SK-N-SH (cell line): ENCODE measurements around the gene KAT14. TPM values are rescaled to one million over a fixed set of nuclear protein-coding genes. Genes with fewer than 3 reads are reported as not detected.
"Not testable (repeated sequence)": the region's sequence is repeated elsewhere in the genome, so short reads cannot be mapped to it uniquely, and the experiment has no call there.

ENCODE experiments used
- CTCF ChIA-PET: fragments of 300-600, 350-600 bp; formaldehyde crosslinking; extraction: SDS; loops from one replicate; lab custom pipeline; 2021; lab: Yijun Ruan, JAX
- POLR2A ChIA-PET: fragments of 350-600 bp; sonication (Branson Sonifier 250); formaldehyde crosslinking; extraction: SDS; loops from one replicate; lab custom pipeline; 2020; ENCODE audit warnings: antibody characterized with exemption, inconsistent platforms; lab: Yijun Ruan, JAX
- DNase-seq: peaks from one replicate; pipeline ENCODE4 v3.0.0; 2012
- H2AFZ ChIP-seq: fragments of 200-600 bp; sonication (generic); 2 replicates; pipeline ENCODE4 v1.8.1; 2016; ENCODE audit warnings: antibody characterized with exemption, mild to moderate bottlenecking, low read depth
- H3F3A ChIP-seq: fragments of 200-600 bp; sonication (generic); replicated peaks from 2 replicates; pipeline ENCODE3; 2016; ENCODE audit warnings: antibody characterized with exemption, mild to moderate bottlenecking; ENCODE audit not compliant: insufficient read depth
- H3K27ac ChIP-seq, 2 experiments: fragments of 200-500 bp in 1 of 2; fragments of 200-600 bp in 1 of 2; sonication (Bioruptor generic) in 1 of 2; sonication (generic), shearing (Covaris generic) in 1 of 2; 2 replicates each; pipeline versions ENCODE4 v1.5.1 to v1.6.1; 2014 to 2016; ENCODE audit warnings: low read depth in 2 of 2, inconsistent platforms in 1 of 2, low read length in 1 of 2, mild to moderate bottlenecking in 1 of 2, mixed read lengths in 1 of 2
- H3K27me3 ChIP-seq: fragments of 200-600 bp; sonication (generic), shearing (Covaris generic); 2 replicates; pipeline ENCODE4 v1.6.1; 2016; ENCODE audit warnings: mixed run types; ENCODE audit not compliant: insufficient read depth
- H3K36me3 ChIP-seq, 2 experiments: fragments of 200-500 bp in 1 of 2; fragments of 200-600 bp in 1 of 2; sonication (Bioruptor generic) in 1 of 2; sonication (generic) in 1 of 2; replicated peaks in 1 of 2; 2 replicates each; pipeline versions ENCODE3 to v1.5.1; 2014 to 2016; ENCODE audit warnings: low read length in 1 of 2, mild to moderate bottlenecking in 1 of 2; ENCODE audit not compliant: insufficient read depth in 2 of 2, control insufficient read depth in 1 of 2
- H3K4me1 ChIP-seq, 2 experiments: fragments of 200-500 bp in 1 of 2; fragments of 200-600 bp in 1 of 2; sonication (Bioruptor generic) in 1 of 2; sonication (generic), shearing (Covaris generic) in 1 of 2; 2 replicates each; pipeline versions ENCODE4 v1.5.1 to v1.6.1; 2014 to 2016; ENCODE audit warnings: low read depth in 1 of 2, low read length in 1 of 2, mixed run types in 1 of 2; ENCODE audit not compliant: insufficient read depth in 2 of 2, control insufficient read depth in 1 of 2
- H3K4me2 ChIP-seq: fragments of 200-600 bp; sonication (generic), shearing (Covaris generic); 2 replicates; pipeline ENCODE4 v1.6.1; 2017; ENCODE audit warnings: mixed run types
- H3K4me3 ChIP-seq, 2 experiments: fragments of 200-500 bp in 1 of 2; fragments of 200-600 bp in 1 of 2; sonication (Bioruptor generic) in 1 of 2; sonication (generic), shearing (Covaris generic) in 1 of 2; 2 replicates each; pipeline versions ENCODE4 v1.5.1 to v1.8.1; 2014 to 2016; ENCODE audit warnings: low read depth in 2 of 2, inconsistent platforms in 1 of 2, low read length in 1 of 2, mild to moderate bottlenecking in 1 of 2, mixed read lengths in 1 of 2, moderate library complexity in 1 of 2
- H3K79me2 ChIP-seq: fragments of 200-600 bp; sonication (generic); 2 replicates; pipeline ENCODE4 v1.8.1; 2017; ENCODE audit warnings: mild to moderate bottlenecking; ENCODE audit not compliant: insufficient read depth
- H3K9ac ChIP-seq: fragments of 200-600 bp; sonication (generic); 2 replicates; pipeline ENCODE4 v1.6.1; 2017; ENCODE audit warnings: mixed run types
- H3K9me2 ChIP-seq: fragments of 200-600 bp; sonication (generic); 2 replicates; pipeline ENCODE4 v1.6.1; 2017; ENCODE audit warnings: mixed run types
- H3K9me3 ChIP-seq: fragments of 200-600 bp; sonication (generic); 2 replicates; pipeline ENCODE4 v1.6.1; 2017; ENCODE audit warnings: mixed run types, mild to moderate bottlenecking, moderate library complexity
- H4K20me1 ChIP-seq: fragments of 200-600 bp; sonication (generic); 2 replicates; pipeline ENCODE4 v1.6.1; 2017; ENCODE audit warnings: mild to moderate bottlenecking, mixed run types; ENCODE audit not compliant: insufficient read depth
- CHD2 ChIP-seq: fragments of 150-350 bp; IDR thresholded peaks from 2 replicates; pipeline ENCODE4 v1.6.1; 2018; ENCODE audit warnings: low read length; ENCODE audit not compliant: partially characterized antibody
- ELF1 ChIP-seq: IDR thresholded peaks from 2 replicates; pipeline ENCODE4 v1.4.0; 2012
- GABPA ChIP-seq: IDR thresholded peaks from 2 replicates; pipeline ENCODE4 v1.4.0; 2012; ENCODE audit warnings: low read depth, mild to moderate bottlenecking
- MEF2A ChIP-seq: IDR thresholded peaks from 2 replicates; pipeline ENCODE4 v1.4.0; 2012; ENCODE audit warnings: low read depth, borderline replicate concordance
- REST ChIP-seq: IDR thresholded peaks from 2 replicates; pipeline ENCODE4 v1.6.1; 2012; ENCODE audit warnings: mild to moderate bottlenecking, low read depth, low read length, moderate library complexity
- SIN3A ChIP-seq: IDR thresholded peaks from 2 replicates; pipeline ENCODE4 v1.6.1; 2012; ENCODE audit warnings: low read depth, mild to moderate bottlenecking, low read length, moderate library complexity, borderline replicate concordance
- TEAD4 ChIP-seq: IDR thresholded peaks from 2 replicates; pipeline ENCODE4 v1.4.0; 2012; ENCODE audit warnings: mild to moderate bottlenecking, borderline replicate concordance; ENCODE audit not compliant: insufficient read depth
- YY1 ChIP-seq: IDR thresholded peaks from 2 replicates; pipeline ENCODE4 v1.4.0; 2012; ENCODE audit warnings: low read depth, mild to moderate bottlenecking
- WGBS: methylation state at CpG from one replicate; pipeline ENCODE4 v1.1.6; 2017; ENCODE audit warnings: low lambda C conversion rate; 5-methylcytosine and 5-hydroxymethylcytosine counted together
- polyA plus RNA-seq, 3 experiments: library from polyadenylated mRNA; depleted of rRNA; stranded (reverse); fragments of >200 nt; gene quantifications; 2 replicates each; pipeline ENCODE4 v1.2.3, GENCODE V29; 2012

KAT14 gene
- polyA plus RNA-seq, 1 of the 3 experiments (the other 2 are of a cell fraction): 7.3 TPM

DNA sequence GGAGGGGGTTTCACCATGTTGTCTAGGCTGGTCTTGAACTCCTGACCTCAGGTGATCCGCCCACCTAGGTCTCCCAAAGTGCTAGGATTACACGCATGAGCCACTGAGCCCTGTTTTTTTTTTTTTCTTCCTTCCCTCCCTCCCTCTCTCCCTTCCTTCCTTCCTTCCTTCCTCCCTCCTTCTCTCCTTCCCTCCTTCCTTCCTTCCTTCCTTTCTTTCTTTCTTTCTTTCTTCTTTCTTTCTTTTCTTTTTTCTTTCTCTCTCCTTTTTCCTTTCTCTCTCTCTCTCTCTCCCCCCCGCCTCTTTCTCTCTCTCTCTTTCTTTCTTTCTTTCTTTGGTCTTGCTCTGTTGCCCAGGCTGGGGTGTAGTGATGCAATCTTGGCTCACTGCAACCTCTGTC is 49.4 kb upstream of the KAT14 start:
- H3K27ac ChIP-seq, H3K9me2 ChIP-seq, H3F3A ChIP-seq, H3K79me2 ChIP-seq, H3K4me1 ChIP-seq, POLR2A ChIA-PET, H4K20me1 ChIP-seq, H3K4me3 ChIP-seq, H2AFZ ChIP-seq, H3K9ac ChIP-seq, CTCF ChIA-PET, H3K4me2 ChIP-seq, DNase-seq, H3K36me3 ChIP-seq, H3K9me3 ChIP-seq: not testable (repeated sequence)
- 23% methylated on average over 3 of the region's 3 CpGs for WGBS
- peaks cover 24% of the 10 kb centered on the region; the same call in 1 of the 2 replicates for H3K27me3 ChIP-seq

DNA sequence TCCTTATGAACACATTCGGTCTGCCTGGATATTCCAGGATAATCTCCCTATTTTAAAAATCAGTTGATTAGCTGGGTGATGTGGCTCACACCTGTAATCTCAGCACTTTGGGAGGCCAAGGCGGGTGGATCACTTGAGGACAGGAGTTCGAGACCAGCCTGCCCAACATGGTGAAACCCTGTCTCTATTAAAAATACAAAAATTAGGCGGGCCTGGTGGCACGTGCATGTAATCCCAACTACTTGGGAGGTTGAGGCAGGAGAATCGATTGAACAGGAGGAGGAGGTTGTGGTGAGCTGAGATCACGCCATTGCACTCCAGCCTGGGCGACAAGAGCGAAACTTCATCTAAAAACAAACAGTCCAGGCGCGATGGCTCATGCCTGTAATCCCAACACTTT is 48.8 kb upstream of the KAT14 start:
- H3K4me1 ChIP-seq, H3K79me2 ChIP-seq, CTCF ChIA-PET, H3K9me3 ChIP-seq, H2AFZ ChIP-seq, H4K20me1 ChIP-seq, H3K36me3 ChIP-seq, H3F3A ChIP-seq, H3K27ac ChIP-seq, H3K4me3 ChIP-seq, DNase-seq, H3K9me2 ChIP-seq, POLR2A ChIA-PET, H3K4me2 ChIP-seq, H3K9ac ChIP-seq: not testable (repeated sequence)
- peaks cover 29% of the 10 kb centered on the region; the same call in 1 of the 2 replicates for H3K27me3 ChIP-seq
- WGBS: 47% methylated on average over 11 of the region's 11 CpGs

- POLR2A ChIA-PET: no interaction called here
- no peak overlapping the region for H3K4me3 ChIP-seq
- H3K79me2 ChIP-seq: no peaks in the 10 kb centered on the region
- no peaks in the 10 kb centered on the region for H3F3A ChIP-seq
- no peak for DNase-seq
- no peaks in the 10 kb centered on the region for H3K9me3 ChIP-seq
- WGBS: 4% methylated on average over 3 of the region's 3 CpGs
- peaks cover 33% of the 10 kb centered on the region; the same call in 1 of the 2 replicates for H3K27me3 ChIP-seq
- TF ChIP-seq TEAD4 (no peak), SIN3A (no peak), YY1 (no peak), CHD2 (no peak), ELF1 (no peak), GABPA (no peak), REST (no peak), MEF2A (no peak)
- H3K36me3 ChIP-seq: no peaks in the 10 kb centered on the region
- H3K4me1 ChIP-seq: no peaks in the 10 kb centered on the region
- CTCF ChIA-PET: interaction anchor here (1.1 kb wide), 1 partner anchor 75 kb away, joined by 3 read pairs; no protein-coding TSS in a partner anchor
- no peaks in the 10 kb centered on the region for H4K20me1 ChIP-seq
- H3K27ac ChIP-seq: no peak overlapping the region
- no peak overlapping the region for H3K9ac ChIP-seq
- no peak overlapping the region for H3K4me2 ChIP-seq
- H2AFZ ChIP-seq: no peak overlapping the region
- no peaks in the 10 kb centered on the region for H3K9me2 ChIP-seq
Measured at GRCh38 chr20:18090044-18090443, 47.6 kb upstream of the KAT14 start.
